Trophoblast cell (in vitro differentiated cells and primary cell): ENCODE data around the gene HTR3E.
"Not testable (repeated sequence)": the region's sequence is repeated elsewhere in the genome, so short reads cannot be mapped to it uniquely, and the experiment has no call there.

Source experiments
- DNase-seq, 2 donors: peaks; one replicate each; pipeline ENCODE4 v3.0.0-alpha.2; 2016
- H2AFZ ChIP-seq: 2 replicates; pipeline ENCODE4 v1.6.1; 2013; ENCODE audit warnings: low read length, moderate library complexity, mild to moderate bottlenecking; ENCODE audit not compliant: insufficient read depth, poor library complexity
- H2AK5ac ChIP-seq: 2 replicates; pipeline ENCODE4 v1.6.1; 2013; ENCODE audit warnings: mild to moderate bottlenecking, low read length
- H2BK120ac ChIP-seq: 2 replicates; pipeline ENCODE4 v1.6.1; 2013; ENCODE audit warnings: low read length, mild to moderate bottlenecking, moderate library complexity; ENCODE audit not compliant: insufficient read depth, poor library complexity
- H2BK12ac ChIP-seq: 2 replicates; pipeline ENCODE4 v1.6.1; 2013; ENCODE audit warnings: mild to moderate bottlenecking, low read length, moderate library complexity
- H2BK5ac ChIP-seq: 2 replicates; pipeline ENCODE4 v1.6.1; 2013; ENCODE audit warnings: low read length, low read depth, moderate library complexity, mild to moderate bottlenecking; ENCODE audit not compliant: poor library complexity
- H3K14ac ChIP-seq: 2 replicates; pipeline ENCODE4 v1.6.1; 2013; ENCODE audit warnings: mild to moderate bottlenecking, low read length
- H3K18ac ChIP-seq: 2 replicates; pipeline ENCODE4 v1.6.1; 2013; ENCODE audit warnings: mild to moderate bottlenecking, low read length
- H3K23ac ChIP-seq: 2 replicates; pipeline ENCODE4 v1.6.1; 2013; ENCODE audit warnings: low read length
- H3K27ac ChIP-seq: 2 replicates; pipeline ENCODE4 v1.5.1; 2013; ENCODE audit warnings: low read depth, mild to moderate bottlenecking, inconsistent platforms, low read length, moderate library complexity
- H3K27me3 ChIP-seq: 2 replicates; pipeline ENCODE4 v1.6.1; 2013; ENCODE audit warnings: inconsistent platforms, mild to moderate bottlenecking, low read length, moderate library complexity; ENCODE audit not compliant: insufficient read depth
- H3K36me3 ChIP-seq, 2 experiments: 1 replicate in 1 of 2; 2 replicates in 1 of 2; pipeline ENCODE4 v1.6.1; 2013; ENCODE audit warnings: low read length in 2 of 2, mild to moderate bottlenecking in 2 of 2, moderate library complexity in 1 of 2; ENCODE audit not compliant: insufficient read depth in 2 of 2, control insufficient read depth in 1 of 2
- H3K4ac ChIP-seq: 2 replicates; pipeline ENCODE4 v1.6.1; 2013; ENCODE audit warnings: low read depth, mild to moderate bottlenecking, low read length, moderate library complexity
- H3K4me1 ChIP-seq, 2 experiments: 1 replicate in 1 of 2; 2 replicates in 1 of 2; pipeline ENCODE4 v1.6.1; 2013; ENCODE audit warnings: low read length in 2 of 2, mild to moderate bottlenecking in 2 of 2, moderate library complexity in 1 of 2; ENCODE audit not compliant: insufficient read depth in 2 of 2, control insufficient read depth in 1 of 2
- H3K4me2 ChIP-seq: 2 replicates; pipeline ENCODE4 v1.6.1; 2013; ENCODE audit warnings: inconsistent platforms, mild to moderate bottlenecking, low read length, moderate library complexity
- H3K4me3 ChIP-seq: 2 replicates; pipeline ENCODE4 v1.5.1; 2013; ENCODE audit warnings: mild to moderate bottlenecking, low read depth, low read length, inconsistent platforms
- H3K79me1 ChIP-seq: one replicate; pipeline ENCODE4 v1.6.1; 2013; ENCODE audit warnings: low read length
- H3K79me2 ChIP-seq: 2 replicates; pipeline ENCODE4 v1.6.1; 2013; ENCODE audit warnings: low read length, mild to moderate bottlenecking; ENCODE audit not compliant: control insufficient read depth, insufficient read depth, poor library complexity
- H3K9ac ChIP-seq: 2 replicates; pipeline ENCODE4 v1.6.1; 2013; ENCODE audit warnings: mild to moderate bottlenecking, low read length
- H3K9me3 ChIP-seq: 2 replicates; pipeline ENCODE4 v1.6.1; 2013; ENCODE audit warnings: low read depth, mild to moderate bottlenecking, control low read depth, inconsistent platforms, low read length; ENCODE audit not compliant: insufficient read depth
- H4K12ac ChIP-seq: 2 replicates; pipeline ENCODE4 v1.6.1; 2013; ENCODE audit warnings: low read depth, mild to moderate bottlenecking, low read length, moderate library complexity
- H4K8ac ChIP-seq: 2 replicates; pipeline ENCODE4 v1.6.1; 2013; ENCODE audit warnings: low read depth, mild to moderate bottlenecking, low read length, moderate library complexity
- H4K91ac ChIP-seq: one replicate; pipeline ENCODE4 v1.6.1; 2013; ENCODE audit warnings: low read depth, mild to moderate bottlenecking, low read length, moderate library complexity
- WGBS: extraction: QIAGEN DNeasy Blood & Tissue Kit; methylation state at CpG from one replicate; pipeline ENCODE4 v1.1.7; 2013; ENCODE audit warnings: missing lambda C conversion rate; ENCODE audit not compliant: insufficient read length, insufficient coverage; ENCODE audit errors: extremely low coverage; 5-methylcytosine and 5-hydroxymethylcytosine counted together

The HTR3E gene

GRCh38 chr3:184068344-184068743 lies 28.5 kb upstream of the HTR3E start:
- Histone ChIP-seq H3K79me1 (no peaks in the 10 kb centered on the region), H3K9me3 (no peaks in the 10 kb centered on the region), H3K23ac (no peak overlapping the region), H3K4ac (no peak overlapping the region), H3K4me3 (no peak overlapping the region), H2AK5ac (no peak overlapping the region), H3K14ac (no peak overlapping the region), H3K79me2 (no peaks in the 10 kb centered on the region), H2BK5ac (no peak overlapping the region), H3K9ac (no peak overlapping the region), H2AFZ (no peak overlapping the region), H4K91ac (no peak overlapping the region), H2BK12ac (no peak overlapping the region), H3K18ac (no peak overlapping the region), H3K4me2 (no peak overlapping the region), H2BK120ac (no peak overlapping the region), H4K8ac (no peak overlapping the region), H4K12ac (no peak overlapping the region), H3K4me1 (no peaks in the 10 kb centered on the region), H3K27ac (no peak overlapping the region), H3K27me3 (no peaks in the 10 kb centered on the region), H3K36me3 (no peaks in the 10 kb centered on the region)
- WGBS: no CpG with 5 or more reads among the region's 5 CpGs
- no peak for DNase-seq

DNA sequence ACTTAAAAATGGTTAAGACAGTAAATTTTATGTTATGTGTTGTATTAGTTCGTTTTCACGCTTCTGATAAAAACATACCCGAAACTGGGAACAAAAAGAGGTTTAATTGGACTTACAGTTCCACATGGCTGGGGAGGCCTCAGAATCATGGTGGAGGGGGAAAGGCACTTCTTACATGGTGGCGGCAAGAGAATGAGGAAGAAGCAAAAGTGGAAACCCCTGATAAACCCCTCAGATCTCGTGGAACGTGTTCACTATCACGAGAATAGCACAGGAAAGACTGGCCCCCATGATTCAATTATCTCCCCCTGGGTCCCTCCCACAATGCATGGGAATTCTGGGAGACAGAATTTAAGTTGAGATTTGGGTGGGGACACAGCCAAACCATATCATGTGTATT lies 25.7 kb upstream of the HTR3E start:
- not testable (repeated sequence) for H4K91ac ChIP-seq, H2AK5ac ChIP-seq, H3K4me3 ChIP-seq, H3K4me2 ChIP-seq, H2BK120ac ChIP-seq, H3K27ac ChIP-seq, H3K79me1 ChIP-seq, H4K8ac ChIP-seq, H3K4ac ChIP-seq, H3K23ac ChIP-seq, H3K4me1 ChIP-seq, H2AFZ ChIP-seq, H3K9ac ChIP-seq, H3K27me3 ChIP-seq, H2BK5ac ChIP-seq, H3K36me3 ChIP-seq, H3K79me2 ChIP-seq, H3K18ac ChIP-seq, H2BK12ac ChIP-seq, DNase-seq, H3K9me3 ChIP-seq, H4K12ac ChIP-seq, H3K14ac ChIP-seq
- WGBS: no CpG with 5 or more reads among the region's 7 CpGs

GRCh38 chr3:184073621-184074020 lies 23.2 kb upstream of the HTR3E start:
- H3K18ac ChIP-seq: no peak overlapping the region
- H3K4ac ChIP-seq: no peak overlapping the region
- H3K4me3 ChIP-seq: no peak overlapping the region
- no peak overlapping the region for H2BK5ac ChIP-seq
- no peaks in the 10 kb centered on the region for H3K36me3 ChIP-seq
- peaks cover 2 to 6% of the 10 kb centered on the region in 2 experiments for H3K4me1 ChIP-seq
- WGBS: no CpG with 5 or more reads among the region's 4 CpGs
- H3K27ac ChIP-seq: no peak overlapping the region
- peak in 1 of 2 donors; percentile 27 for DNase-seq
- no peak overlapping the region for H4K91ac ChIP-seq
- no peaks in the 10 kb centered on the region for H3K9me3 ChIP-seq
- no peak overlapping the region for H3K14ac ChIP-seq
- no peak overlapping the region for H2BK12ac ChIP-seq
- no peak overlapping the region for H3K23ac ChIP-seq
- H4K8ac ChIP-seq: no peak overlapping the region
- no peak overlapping the region for H3K9ac ChIP-seq
- no peak overlapping the region for H2BK120ac ChIP-seq
- H3K79me2 ChIP-seq: no peaks in the 10 kb centered on the region
- H3K79me1 ChIP-seq: no peaks in the 10 kb centered on the region
- H3K27me3 ChIP-seq: no peaks in the 10 kb centered on the region
- H2AFZ ChIP-seq: no peak overlapping the region
- no peak overlapping the region for H4K12ac ChIP-seq
- H3K4me2 ChIP-seq: no peak overlapping the region
- H2AK5ac ChIP-seq: no peak overlapping the region

- Histone ChIP-seq H3K4ac (no peak overlapping the region), H3K9me3 (no peaks in the 10 kb centered on the region), H3K9ac (no peak overlapping the region), H3K4me2 (no peak overlapping the region), H2BK5ac (no peak overlapping the region), H3K36me3 (no peaks in the 10 kb centered on the region), H2AFZ (no peak overlapping the region), H3K23ac (no peak overlapping the region), H2BK120ac (no peak overlapping the region), H3K18ac (no peak overlapping the region), H3K27me3 (no peaks in the 10 kb centered on the region), H4K8ac (no peak overlapping the region), H4K12ac (no peak overlapping the region), H3K79me2 (no peaks in the 10 kb centered on the region), H3K4me1 (peaks cover 2 to 6% of the 10 kb centered on the region in 2 experiments), H2AK5ac (no peak overlapping the region), H3K79me1 (no peaks in the 10 kb centered on the region), H2BK12ac (no peak overlapping the region), H4K91ac (no peak overlapping the region), H3K27ac (no peak overlapping the region), H3K14ac (no peak overlapping the region), H3K4me3 (no peak overlapping the region)
- no CpG with 5 or more reads among the region's 6 CpGs for WGBS
- peak; percentile 58 to 79 for DNase-seq
Measured at GRCh38 chr3:184075901-184076300, 21.0 kb upstream of the HTR3E start.
